Stimulated activated CD4-positive, alpha-beta T cell treated with anti-CD3 and anti-CD28 coated beads, Interleukin-1b, Interleukin-23, amount 100 ng/mL, for 48 hours (primary cell): Measurements from ENCODE around the gene PPP1R27.

Experiments used
- DNase-seq: peaks from one replicate; pipeline ENCODE4 v3.0.0-alpha.2; 2020

The PPP1R27 gene

GRCh38 chr17:81834831-81835267 is at the start of gene PPP1R27:
Gene PPP1R27 (minus strand): TSS chr17:81835050. CDS start chr17:81834953, 97 bp downstream.
- DNase-seq = no peak

GRCh38 chr17:81884520-81884919 is 49.7 kb upstream of the PPP1R27 start:
- no peak for DNase-seq

- DNase-seq = no peak
Observed at GRCh38 chr17:81879121-81879520, 44.3 kb upstream of the PPP1R27 start.

- DNase-seq = no peak
Observed at GRCh38 chr17:81878294-81878693, 43.4 kb upstream of the PPP1R27 start.

- no peak for DNase-seq
Observed at GRCh38 chr17:81877569-81877968, 42.7 kb upstream of the PPP1R27 start.

GRCh38 chr17:81871387-81872230 is 36.8 kb upstream of the PPP1R27 start:
- peak; percentile 95 for DNase-seq

GRCh38 chr17:81870981-81871386 is 36.1 kb upstream of the PPP1R27 start, which contains the start of gene ARHGDIA:
Gene ARHGDIA (minus strand): TSS chr17:81871337. CDS start chr17:81869930, 1,407 bp downstream.
- DNase-seq = no peak

GRCh38 chr17:81870131-81870980 is 35.5 kb upstream of the PPP1R27 start:
- peak; percentile 43 for DNase-seq

- DNase-seq = peak; percentile 43
Observed at GRCh38 chr17:81869221-81870130, 34.6 kb upstream of the PPP1R27 start.

GRCh38 chr17:81868674-81869220 is 33.9 kb upstream of the PPP1R27 start:
- DNase-seq = no peak

- DNase-seq = no peak
Observed at GRCh38 chr17:81867991-81868673, 33.3 kb upstream of the PPP1R27 start.

- no peak for DNase-seq
Observed at GRCh38 chr17:81867170-81867990, 32.5 kb upstream of the PPP1R27 start.

- no peak for DNase-seq
Observed at GRCh38 chr17:81866440-81867169, 31.8 kb upstream of the PPP1R27 start.

GRCh38 chr17:81865733-81866439 is 31.0 kb upstream of the PPP1R27 start:
- DNase-seq = peak; percentile 19

GRCh38 chr17:81865358-81865732 is 30.5 kb upstream of the PPP1R27 start:
- DNase-seq = no peak

- no peak for DNase-seq
Observed at GRCh38 chr17:81863833-81864768, 29.3 kb upstream of the PPP1R27 start.

- no peak for DNase-seq
Observed at GRCh38 chr17:81863123-81863675, 28.3 kb upstream of the PPP1R27 start.
